Erythroblast (primary cell): ENCODE results near the gene SORL1.

Experiments
- GATA1 ChIP-seq: IDR thresholded peaks from 2 replicates; pipeline ENCODE4 v1.6.1; 2011; ENCODE audit warnings: low read depth, mild to moderate bottlenecking, control low read depth, low read length, moderate library complexity
- POLR2A ChIP-seq: IDR thresholded peaks from 2 replicates; pipeline ENCODE4 v1.6.1; 2011; ENCODE audit warnings: mild to moderate bottlenecking, low read length

GRCh38 chr11:121595717-121596161 is 143.6 kb downstream of the SORL1 start:
- TF ChIP-seq POLR2A (no peak), GATA1 (no peak)
